Right ventricle myocardium superior (tissue), 1 donor: ENCODE measurements around the gene TLR8. TPM values are rescaled to one million over a fixed set of nuclear protein-coding genes. Genes with fewer than 3 reads are reported as not detected.
"Not testable (repeated sequence)": the region's sequence is repeated elsewhere in the genome, so short reads cannot be mapped to it uniquely, and the experiment has no call there.

Source experiments
- ATAC-seq: fragments of 200-7000 bp; cut with Tn5 transposase; one replicate; pipeline ENCODE4 v1.9.1; 2020; ENCODE audit warnings: mild to moderate bottlenecking; ENCODE audit not compliant: poor library complexity
- DNase-seq: peaks from one replicate; pipeline ENCODE4 v3.0.0-alpha.2; 2020
- intact Hi-C: fragments of 100-400 bp; cut with DNase I; formaldehyde crosslinking; loops from one replicate; pipeline ENCODE4 v1.11.2; 2022
- total RNA-seq: library from RNA; stranded (reverse); fragmentation: NEBNext Ultra II Directional; extraction: Animal tissue kit (Norgen Biotek cat#: 25700); gene quantifications from one replicate; pipeline ENCODE4 v1.2.1, GENCODE V29; 2021
- donor health status: DM: no; HTN: yes; CAD: no; lungs with severe emphysema.

Gene TLR8
- total RNA-seq, 1 donor from 2014 or later, result 1.1 TPM

- ATAC-seq, result peak; percentile 85
- peak; percentile 77 for DNase-seq
- intact Hi-C loops, result no loop called here
These were observed 49.7 kb downstream of the TLR8 start for GRCh38 chrX:12955882-12956703.

- no peak for DNase-seq
- ATAC-seq, result peak; percentile 72
- intact Hi-C loops, result no loop called here
These were observed 50.5 kb downstream of the TLR8 start for GRCh38 chrX:12956704-12957534.

GRCh38 chrX:12958059-12958458, 51.6 kb downstream of the TLR8 start:
- intact Hi-C loops, result no loop called here
- DNase-seq, result no peak
- ATAC-seq, result no peak

- ATAC-seq, result no peak
- no peak for DNase-seq
These were observed 52.0 kb downstream of the TLR8 start for GRCh38 chrX:12958461-12958860.

GRCh38 chrX:12961196-12961718, 54.8 kb downstream of the TLR8 start:
- DNase-seq (no peak), ATAC-seq (no peak)
- intact Hi-C loops, result no loop called here

More at GRCh38 chrX:12958461-12958860, 52.0 kb downstream of the TLR8 start:
- intact Hi-C loops, result no loop called here

DNA sequence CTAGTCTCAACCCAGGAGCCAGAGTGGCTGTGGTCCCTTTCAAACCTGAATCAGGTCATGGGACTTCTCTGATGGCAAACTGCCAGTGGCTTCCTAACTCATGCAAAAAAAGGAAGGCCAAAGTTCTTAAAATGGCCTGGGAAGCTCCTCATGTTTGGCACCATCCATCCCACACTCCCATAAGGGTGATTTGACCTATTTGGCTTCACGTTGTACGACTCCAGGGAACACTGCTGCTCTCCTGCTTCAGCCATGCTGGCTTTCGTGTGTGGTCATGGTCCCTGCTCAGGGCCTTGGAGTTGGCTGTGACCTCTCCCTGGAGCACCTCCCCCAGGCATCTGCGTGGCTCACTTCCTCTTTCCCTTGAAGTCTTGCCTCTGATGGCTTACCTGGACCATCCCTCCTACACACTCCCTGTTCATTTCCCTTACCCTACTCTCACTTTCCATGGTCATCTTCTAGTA, 55.7 kb downstream of the TLR8 start:
- no peak for ATAC-seq
- DNase-seq, result no peak
- intact Hi-C loops, result no loop called here

GRCh38 chrX:12963210-12963850, 56.9 kb downstream of the TLR8 start:
- intact Hi-C loops, result not testable (repeated sequence)

GRCh38 chrX:12965131-12965940, 58.9 kb downstream of the TLR8 start:
- DNase-seq (no peak), ATAC-seq (no peak)
- intact Hi-C loops, result no loop called here

More at GRCh38 chrX:12963210-12963850, 56.9 kb downstream of the TLR8 start:
- not testable (repeated sequence) for DNase-seq, ATAC-seq

DNA sequence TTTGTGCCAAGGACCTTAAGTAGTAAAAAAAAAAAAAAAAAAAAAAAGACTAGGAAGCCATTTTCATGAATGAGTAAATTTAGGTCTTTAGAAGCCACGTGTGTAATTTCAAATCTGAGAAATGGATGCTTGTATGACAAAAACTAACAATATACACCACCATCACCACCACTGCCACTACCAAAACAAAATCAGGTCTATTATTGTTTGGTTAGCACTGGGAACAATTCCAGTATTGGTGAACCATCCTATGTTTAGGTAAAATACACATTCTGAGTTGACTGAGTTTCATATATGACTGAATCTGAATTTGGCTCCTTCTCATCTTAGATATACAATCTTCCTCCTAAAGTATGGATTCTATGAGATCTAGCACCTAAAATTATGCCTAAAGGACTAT, 59.7 kb downstream of the TLR8 start:
- DNase-seq, result no peak
- intact Hi-C loops, result no loop called here
- ATAC-seq, result no peak

DNA sequence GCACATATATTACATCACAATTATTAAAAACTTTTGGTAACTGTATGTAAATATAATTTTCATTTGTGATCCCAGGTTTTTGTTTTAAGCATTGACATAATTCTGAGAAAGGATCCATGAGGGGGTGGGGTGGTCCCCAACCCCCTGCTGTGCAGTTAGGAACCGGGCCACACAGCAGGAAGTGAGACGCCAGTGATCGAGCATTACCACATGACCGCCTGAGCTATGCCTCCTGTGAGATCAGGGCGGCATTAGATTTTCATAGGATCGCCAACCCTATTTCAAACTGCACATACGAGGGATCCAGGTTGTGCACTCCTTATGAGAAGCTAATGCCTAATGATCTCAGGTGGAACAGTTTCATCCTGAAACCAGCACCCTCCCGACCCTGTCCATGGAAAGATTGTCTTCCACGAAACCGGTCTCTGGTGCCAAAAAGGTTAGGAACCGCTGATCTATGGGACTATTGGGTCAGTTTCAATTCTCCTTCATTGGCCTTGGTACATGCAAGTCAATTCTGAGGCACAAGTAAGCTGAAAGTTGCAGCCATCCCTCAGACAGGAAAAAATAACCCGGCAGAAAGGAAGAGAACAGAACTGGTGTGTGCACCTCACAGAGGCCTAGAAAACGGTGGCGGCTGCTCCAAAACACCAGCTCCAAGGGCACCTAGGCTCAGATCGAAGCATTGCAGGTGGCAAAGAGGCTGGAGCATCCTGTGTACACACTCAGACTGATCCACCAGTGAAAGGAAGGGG, 61.5 kb downstream of the TLR8 start:
- intact Hi-C loops, result no loop called here
- no peak for DNase-seq
- ATAC-seq, result no peak

GRCh38 chrX:12970691-12971202, 64.3 kb downstream of the TLR8 start:
- ATAC-seq (peak; percentile 52), DNase-seq (no peak)
- intact Hi-C loops, result loop anchor here (5.0 kb wide), 1 partner anchor 517 kb away; no protein-coding TSS in a partner anchor

GRCh38 chrX:12971282-12972003, 65.0 kb downstream of the TLR8 start:
- ATAC-seq, result peak; percentile 4
- DNase-seq, result peak; percentile 56
- intact Hi-C loops, result loop anchor here (5.0 kb wide), 1 partner anchor 516 kb away; no protein-coding TSS in a partner anchor

DNA sequence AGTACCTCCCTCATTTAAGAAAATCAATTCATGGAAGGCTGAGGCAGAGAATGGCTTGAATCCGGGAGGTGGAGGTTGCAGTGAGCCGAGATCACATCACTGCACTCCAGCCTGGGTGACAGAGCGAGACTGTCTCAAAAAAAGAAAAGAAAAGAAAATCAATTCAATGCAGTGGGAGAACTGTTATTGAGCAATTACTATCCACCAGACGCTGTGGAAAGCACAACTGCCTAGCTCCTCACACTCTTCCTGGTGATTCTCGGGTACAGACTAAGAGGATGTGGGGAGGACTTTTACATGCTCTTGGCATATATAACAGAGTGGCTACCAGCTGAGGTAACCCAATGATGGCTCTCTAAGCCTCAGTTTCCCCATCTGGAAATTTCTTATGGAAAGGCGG, 65.8 kb downstream of the TLR8 start:
- ATAC-seq, result no peak
- no peak for DNase-seq
- intact Hi-C loops, result loop anchor here (5.0 kb wide), 1 partner anchor 515 kb away; no protein-coding TSS in a partner anchor
